Bronchial epithelial cell (primary cell): Measurements from ENCODE around the gene ALPG. TPM values are rescaled to one million over a fixed set of nuclear protein-coding genes. Genes with fewer than 3 reads are reported as not detected.
"Not testable (repeated sequence)": the region's sequence is repeated elsewhere in the genome, so short reads cannot be mapped to it uniquely, and the experiment has no call there.

Experiments
- DNase-seq: peaks from one replicate; pipeline ENCODE4 v3.0.0-alpha.2; 2010; ENCODE audit warnings: low read depth
- FAIRE-seq: peaks from 2 replicates; lab custom pipeline; 2011; peaks lifted over from hg19 to GRCh38; lab: Jason Lieb, UNC
- H3K27me3 ChIP-seq: 2 replicates; pipeline ENCODE4 v1.5.1; 2011; ENCODE audit warnings: low read length; ENCODE audit not compliant: control insufficient read depth, insufficient read depth
- H3K36me3 ChIP-seq: 2 replicates; pipeline ENCODE4 v1.5.1; 2011; ENCODE audit warnings: low read length; ENCODE audit not compliant: control insufficient read depth, insufficient read depth
- H3K4me3 ChIP-seq: 2 replicates; pipeline ENCODE4 v1.5.1; 2011; ENCODE audit warnings: mild to moderate bottlenecking, low read depth, low read length, control low read depth
- CTCF ChIP-seq: IDR thresholded peaks from 2 replicates; pipeline ENCODE4 v1.5.1; 2011; ENCODE audit warnings: mild to moderate bottlenecking, moderate library complexity, low read length, control low read depth, inconsistent platforms; ENCODE audit not compliant: insufficient read depth, severe bottlenecking
- total RNA-seq: library from RNA; depleted of rRNA; stranded (reverse); fragments of >200 nt; gene quantifications from 2 replicates; pipeline ENCODE4 v1.2.1, GENCODE V29; 2014

Gene ALPG
- total RNA-seq, 1 donor from 2014 or later: not detected

- FAIRE-seq (no peak), DNase-seq (no peak)
- Histone ChIP-seq H3K27me3 (peaks cover 42% of the 10 kb centered on the region), H3K4me3 (no peak overlapping the region), H3K36me3 (no peaks in the 10 kb centered on the region)
- TF ChIP-seq CTCF: no peak
These were observed 22.2 kb upstream of the ALPG start for GRCh38 chr2:232384466-232384865.

- not testable (repeated sequence) for FAIRE-seq, H3K36me3 ChIP-seq, DNase-seq, H3K4me3 ChIP-seq
- H3K27me3 ChIP-seq: peaks cover 42% of the 10 kb centered on the region
These were observed 21.6 kb upstream of the ALPG start for GRCh38 chr2:232385058-232385457.

- FAIRE-seq (no peak), DNase-seq (no peak)
- Histone ChIP-seq H3K27me3 (peaks cover 47% of the 10 kb centered on the region), H3K36me3 (no peaks in the 10 kb centered on the region), H3K4me3 (no peak overlapping the region)
- no peak for TF ChIP-seq CTCF
These were observed 20.8 kb upstream of the ALPG start for GRCh38 chr2:232385660-232386489.

- DNase-seq (no peak), FAIRE-seq (no peak)
- no peak for TF ChIP-seq CTCF
- no peaks in the 10 kb centered on the region for H3K36me3 ChIP-seq
- H3K4me3 ChIP-seq: no peak overlapping the region
- H3K27me3 ChIP-seq: peaks cover 47% of the 10 kb centered on the region
These were observed 20.2 kb upstream of the ALPG start for GRCh38 chr2:232386490-232386739.

GRCh38 chr2:232386740-232387450, 19.7 kb upstream of the ALPG start:
- TF ChIP-seq CTCF: no peak
- H3K27me3 ChIP-seq: peaks cover 47% of the 10 kb centered on the region
- no peak for FAIRE-seq
- DNase-seq: no peak
- H3K36me3 ChIP-seq: no peaks in the 10 kb centered on the region
- no peak overlapping the region for H3K4me3 ChIP-seq

- FAIRE-seq (no peak), DNase-seq (no peak)
- Histone ChIP-seq H3K4me3 (no peak overlapping the region), H3K27me3 (peaks cover 45% of the 10 kb centered on the region), H3K36me3 (no peaks in the 10 kb centered on the region)
- no peak for TF ChIP-seq CTCF
These were observed 19.0 kb upstream of the ALPG start for GRCh38 chr2:232387451-232388171.
